Renal cortical epithelial cell (primary cell): ENCODE data around the gene ST8SIA2. TPM values are rescaled to one million over a fixed set of nuclear protein-coding genes. Genes with fewer than 3 reads are reported as not detected.
"Not testable (repeated sequence)": the region's sequence is repeated elsewhere in the genome, so short reads cannot be mapped to it uniquely, and the experiment has no call there.

Source experiments
- DNase-seq: peaks from one replicate; pipeline ENCODE4 v3.0.0-alpha.2; 2011; ENCODE audit warnings: low read depth
- total RNA-seq: library from RNA; depleted of rRNA; stranded (reverse); fragments of >200 nt; gene quantifications from 2 replicates; pipeline ENCODE4 v1.2.3, GENCODE V29; 2014

Gene ST8SIA2
- total RNA-seq, 1 donor from 2014 or later, result 5.7 TPM

GRCh38 chr15:92443381-92443780 lies 49.7 kb downstream of the ST8SIA2 start:
- no peak for DNase-seq

- no peak for DNase-seq
Measured at GRCh38 chr15:92444631-92445030, 51.0 kb downstream of the ST8SIA2 start.

GRCh38 chr15:92448370-92448769 lies 54.7 kb downstream of the ST8SIA2 start:
- no peak for DNase-seq

- DNase-seq, result peak; percentile 18
Measured at GRCh38 chr15:92449476-92449875, 55.8 kb downstream of the ST8SIA2 start.

GRCh38 chr15:92451225-92451825 lies 57.6 kb downstream of the ST8SIA2 start:
- DNase-seq, result peak; percentile 32

- no peak for DNase-seq
Measured at GRCh38 chr15:92452143-92452542, 58.5 kb downstream of the ST8SIA2 start.

GRCh38 chr15:92453607-92454006 lies 59.9 kb downstream of the ST8SIA2 start:
- DNase-seq, result no peak

- no peak for DNase-seq
Measured at GRCh38 chr15:92454555-92455105, 60.9 kb downstream of the ST8SIA2 start.

GRCh38 chr15:92455271-92455670 lies 61.6 kb downstream of the ST8SIA2 start:
- DNase-seq, result no peak

- no peak for DNase-seq
Measured at GRCh38 chr15:92457471-92458041, 63.9 kb downstream of the ST8SIA2 start.

- DNase-seq, result no peak
Measured at GRCh38 chr15:92460023-92460422, 66.3 kb downstream of the ST8SIA2 start.

GRCh38 chr15:92462424-92463125 lies 68.9 kb downstream of the ST8SIA2 start:
- DNase-seq, result no peak

- DNase-seq, result no peak
Measured at GRCh38 chr15:92463352-92463751, 69.7 kb downstream of the ST8SIA2 start.

GRCh38 chr15:92463826-92464225 lies 70.1 kb downstream of the ST8SIA2 start:
- DNase-seq, result no peak

GRCh38 chr15:92466834-92467233 lies 73.2 kb downstream of the ST8SIA2 start:
- DNase-seq, result no peak

GRCh38 chr15:92467245-92467644 lies 73.6 kb downstream of the ST8SIA2 start:
- DNase-seq, result no peak

GRCh38 chr15:92468991-92469390 lies 75.3 kb downstream of the ST8SIA2 start:
- no peak for DNase-seq

GRCh38 chr15:92471288-92471687 lies 77.6 kb downstream of the ST8SIA2 start:
- no peak for DNase-seq

- no peak for DNase-seq
Measured at GRCh38 chr15:92473756-92474155, 80.1 kb downstream of the ST8SIA2 start.

- not testable (repeated sequence) for DNase-seq
Measured at GRCh38 chr15:92479730-92480129, 86.0 kb downstream of the ST8SIA2 start.

GRCh38 chr15:92480361-92480760 lies 86.7 kb downstream of the ST8SIA2 start:
- DNase-seq, result no peak

- no peak for DNase-seq
Measured at GRCh38 chr15:92485441-92485840, 91.8 kb downstream of the ST8SIA2 start.

- DNase-seq, result no peak
Measured at GRCh38 chr15:92492551-92493115, 99.0 kb downstream of the ST8SIA2 start.
